NOMO-1 (cell line): Measurements from ENCODE around the gene ZFAND2A.
"Not testable (repeated sequence)": the region's sequence is repeated elsewhere in the genome, so short reads cannot be mapped to it uniquely, and the experiment has no call there.

Source experiments
- DNase-seq, 2 experiments: peaks; one replicate each; lab custom pipeline; 2025; ENCODE audit not compliant: unreplicated experiment in 2 of 2; lab: John Stamatoyannopoulos, UW

Gene ZFAND2A

GRCh38 chr7:1127001-1127400 lies 33.0 kb downstream of the ZFAND2A start:
- no peak for DNase-seq

- DNase-seq: no peak
Observed at GRCh38 chr7:1125603-1125969, 34.4 kb downstream of the ZFAND2A start.

- DNase-seq: no peak
Observed at GRCh38 chr7:1124816-1125602, 35.0 kb downstream of the ZFAND2A start.

GRCh38 chr7:1124164-1124563 lies 35.8 kb downstream of the ZFAND2A start:
- DNase-seq: no peak

- DNase-seq: no peak
Observed at GRCh38 chr7:1123715-1124114, 36.3 kb downstream of the ZFAND2A start.

- no peak for DNase-seq
Observed at GRCh38 chr7:1122832-1123501, 37.0 kb downstream of the ZFAND2A start.

GRCh38 chr7:1121886-1122831 lies 37.8 kb downstream of the ZFAND2A start:
- DNase-seq: no peak

- no peak for DNase-seq
Observed at GRCh38 chr7:1121476-1121875, 38.5 kb downstream of the ZFAND2A start.

GRCh38 chr7:1120791-1121190 lies 39.2 kb downstream of the ZFAND2A start:
- DNase-seq: no peak

- no peak for DNase-seq
Observed at GRCh38 chr7:1119201-1119600, 40.8 kb downstream of the ZFAND2A start.

GRCh38 chr7:1117321-1117928 lies 42.6 kb downstream of the ZFAND2A start:
- no peak for DNase-seq

GRCh38 chr7:1116383-1117008 lies 43.5 kb downstream of the ZFAND2A start:
- not testable (repeated sequence) for DNase-seq

GRCh38 chr7:1115171-1116045 lies 44.6 kb downstream of the ZFAND2A start:
- DNase-seq: not testable (repeated sequence)

GRCh38 chr7:1114505-1114904 lies 45.5 kb downstream of the ZFAND2A start:
- no peak for DNase-seq

GRCh38 chr7:1114088-1114487 lies 45.9 kb downstream of the ZFAND2A start:
- no peak for DNase-seq

- DNase-seq: no peak
Observed at GRCh38 chr7:1113548-1113885, 46.5 kb downstream of the ZFAND2A start.

- no peak for DNase-seq
Observed at GRCh38 chr7:1112625-1113547, 47.1 kb downstream of the ZFAND2A start.

GRCh38 chr7:1112109-1112508 lies 47.9 kb downstream of the ZFAND2A start:
- DNase-seq: no peak
